H9 (cell line): ENCODE data around the gene ZP3. TPM values are rescaled to one million over a fixed set of nuclear protein-coding genes. Genes with fewer than 3 reads are reported as not detected.
A peak's percentile ranks its signal among the peaks of the same experiment; 100 is the strongest.
"Not testable (repeated sequence)": the region's sequence is repeated elsewhere in the genome, so short reads cannot be mapped to it uniquely, and the experiment has no call there.

Experiments used
- DNase-seq: peaks from one replicate; pipeline ENCODE4 v3.0.0-alpha.2; 2017
- H2AFZ ChIP-seq: one replicate; pipeline ENCODE4 v1.6.1; 2013; ENCODE audit warnings: mild to moderate bottlenecking, low read length, control low read depth, moderate library complexity
- H2AK5ac ChIP-seq: 2 replicates; pipeline ENCODE4 v1.6.1; 2013; ENCODE audit warnings: low read length, control low read depth, mixed read lengths; ENCODE audit not compliant: insufficient read length
- H2BK120ac ChIP-seq: one replicate; pipeline ENCODE4 v1.6.1; 2013; ENCODE audit warnings: low read depth, mild to moderate bottlenecking, low read length, control low read depth, inconsistent platforms; ENCODE audit not compliant: poor library complexity, severe bottlenecking
- H2BK12ac ChIP-seq: 2 replicates; pipeline ENCODE4 v1.6.1; 2013; ENCODE audit warnings: low read length, control low read depth, mixed read lengths, low read depth; ENCODE audit not compliant: insufficient read length
- H2BK15ac ChIP-seq: 2 replicates; pipeline ENCODE4 v1.6.1; 2013; ENCODE audit warnings: low read depth, low read length, control low read depth
- H2BK20ac ChIP-seq: one replicate; pipeline ENCODE4 v1.6.1; 2013; ENCODE audit warnings: low read depth, mild to moderate bottlenecking, low read length, control low read depth, inconsistent platforms; ENCODE audit not compliant: poor library complexity, severe bottlenecking
- H2BK5ac ChIP-seq: 2 replicates; pipeline ENCODE4 v1.6.1; 2013; ENCODE audit warnings: low read length, control low read depth, mixed read lengths; ENCODE audit not compliant: insufficient read length
- H3K14ac ChIP-seq: 2 replicates; pipeline ENCODE4 v1.6.1; 2013; ENCODE audit warnings: low read length, control low read depth; ENCODE audit not compliant: insufficient read depth
- H3K18ac ChIP-seq: 2 replicates; pipeline ENCODE4 v1.6.1; 2013; ENCODE audit warnings: low read depth, mild to moderate bottlenecking, mixed read lengths, low read length, control low read depth; ENCODE audit not compliant: insufficient read length
- H3K23ac ChIP-seq: 2 replicates; pipeline ENCODE4 v1.6.1; 2013; ENCODE audit warnings: low read length, control low read depth, mixed read lengths, low read depth; ENCODE audit not compliant: insufficient read length
- H3K23me2 ChIP-seq: 2 replicates; pipeline ENCODE4 v1.6.1; 2013; ENCODE audit warnings: low read depth, mild to moderate bottlenecking, mixed read lengths, low read length, control low read depth; ENCODE audit not compliant: insufficient read length, poor library complexity, severe bottlenecking
- H3K27ac ChIP-seq: 2 replicates; pipeline ENCODE4 v1.5.1; 2013; ENCODE audit warnings: low read length, control low read depth, mixed read lengths, low read depth; ENCODE audit not compliant: insufficient read length
- H3K27me3 ChIP-seq: 2 replicates; pipeline ENCODE4 v1.6.1; 2013; ENCODE audit warnings: low read length, control low read depth, inconsistent platforms; ENCODE audit not compliant: insufficient read depth
- H3K4ac ChIP-seq: 2 replicates; pipeline ENCODE4 v1.6.1; 2013; ENCODE audit warnings: low read depth, mild to moderate bottlenecking, control low read depth, inconsistent platforms, low read length, moderate library complexity
- H3K4me1 ChIP-seq: 2 replicates; pipeline ENCODE4 v1.6.1; 2013; ENCODE audit warnings: low read length, control low read depth, inconsistent platforms; ENCODE audit not compliant: insufficient read depth
- H3K4me2 ChIP-seq: 2 replicates; pipeline ENCODE4 v1.6.1; 2013; ENCODE audit warnings: low read length, control low read depth, mixed read lengths; ENCODE audit not compliant: insufficient read length, insufficient read depth
- H3K56ac ChIP-seq: 2 replicates; pipeline ENCODE4 v1.6.1; 2013; ENCODE audit warnings: low read depth, mild to moderate bottlenecking, mixed read lengths, low read length, control low read depth; ENCODE audit not compliant: insufficient read length
- H3K79me1 ChIP-seq: 2 replicates; pipeline ENCODE4 v1.6.1; 2013; ENCODE audit warnings: low read depth, mild to moderate bottlenecking, moderate library complexity, low read length, control low read depth, inconsistent platforms; ENCODE audit not compliant: insufficient read depth, poor library complexity, severe bottlenecking
- H3K79me2 ChIP-seq: 2 replicates; pipeline ENCODE4 v1.6.1; 2013; ENCODE audit warnings: low read length, control low read depth, inconsistent platforms; ENCODE audit not compliant: insufficient read depth
- H3K9ac ChIP-seq: 2 replicates; pipeline ENCODE4 v1.6.1; 2013; ENCODE audit warnings: low read length, control low read depth, mixed read lengths; ENCODE audit not compliant: insufficient read length; ENCODE audit errors: extremely low read depth
- H3K9me3 ChIP-seq: one replicate; pipeline ENCODE4 v1.6.1; 2013; ENCODE audit warnings: low read depth, low read length, inconsistent platforms; ENCODE audit not compliant: control insufficient read depth
- H3T11ph ChIP-seq: one replicate; pipeline ENCODE4 v1.6.1; 2013; ENCODE audit warnings: mild to moderate bottlenecking, low read length, control low read depth, inconsistent platforms
- H4K20me1 ChIP-seq: one replicate; pipeline ENCODE4 v1.6.1; 2013; ENCODE audit not compliant: control insufficient read depth, insufficient read length, insufficient read depth
- H4K5ac ChIP-seq: 2 replicates; pipeline ENCODE4 v1.6.1; 2013; ENCODE audit warnings: low read depth, mild to moderate bottlenecking, mixed read lengths, low read length, control low read depth; ENCODE audit not compliant: insufficient read length
- H4K8ac ChIP-seq: replicated peaks from 2 replicates; pipeline ENCODE4 v1.6.1; 2013; ENCODE audit warnings: low read length, control low read depth, mixed read lengths, low read depth; ENCODE audit not compliant: insufficient read length
- H4K91ac ChIP-seq: 2 replicates; pipeline ENCODE4 v1.6.1; 2013; ENCODE audit warnings: low read depth, mild to moderate bottlenecking, moderate library complexity, mixed read lengths, low read length, control low read depth; ENCODE audit not compliant: insufficient read length
- H3K27ac Mint-ChIP-seq, 3 experiments: 2 replicates in 2 of 3; 3 replicates in 1 of 3; pipeline ENCODE4 v1.8.0; 2020 to 2021; ENCODE audit warnings: mixed read lengths in 3 of 3, mild to moderate bottlenecking in 1 of 3, moderate library complexity in 1 of 3
- H3K27me3 Mint-ChIP-seq: 2 replicates; pipeline ENCODE4 v1.8.0; 2021; ENCODE audit warnings: low read depth, mild to moderate bottlenecking, moderate library complexity, mixed read lengths
- H3K36me3 Mint-ChIP-seq, 3 experiments: 2 replicates in 2 of 3; 3 replicates in 1 of 3; pipeline ENCODE4 v1.8.0; 2020 to 2021; ENCODE audit warnings: low read depth in 3 of 3, mixed read lengths in 3 of 3; ENCODE audit not compliant: insufficient read depth in 1 of 3
- H3K4me1 Mint-ChIP-seq, 2 experiments: 2 replicates each; pipeline ENCODE4 v1.8.0; 2020; ENCODE audit warnings: mixed read lengths in 2 of 2
- H3K4me3 Mint-ChIP-seq, 2 experiments: 2 replicates in 1 of 2; 3 replicates in 1 of 2; pipeline ENCODE4 v1.8.0; 2020 to 2021; ENCODE audit warnings: mild to moderate bottlenecking in 2 of 2, mixed read lengths in 2 of 2, moderate library complexity in 1 of 2
- H3K9me3 Mint-ChIP-seq, 2 experiments: 2 replicates in 1 of 2; 3 replicates in 1 of 2; pipeline ENCODE4 v1.8.0; 2020; ENCODE audit warnings: mild to moderate bottlenecking in 2 of 2, mixed read lengths in 2 of 2, moderate library complexity in 1 of 2
- WGBS: extraction: QIAGEN DNeasy Blood & Tissue Kit; methylation state at CpG from one replicate; pipeline ENCODE4 v1.1.7; 2013; ENCODE audit warnings: missing lambda C conversion rate, low lambda C conversion rate, mixed read lengths; ENCODE audit not compliant: insufficient read length; ENCODE audit errors: extremely low coverage; 5-methylcytosine and 5-hydroxymethylcytosine counted together
- total RNA-seq: library from RNA; stranded (reverse); gene quantifications from 2 replicates; pipeline ENCODE4 v1.2.1, GENCODE V29; 2021

The ZP3 gene
- total RNA-seq, 1 experiment from 2014 or later: 1.3 TPM

DNA sequence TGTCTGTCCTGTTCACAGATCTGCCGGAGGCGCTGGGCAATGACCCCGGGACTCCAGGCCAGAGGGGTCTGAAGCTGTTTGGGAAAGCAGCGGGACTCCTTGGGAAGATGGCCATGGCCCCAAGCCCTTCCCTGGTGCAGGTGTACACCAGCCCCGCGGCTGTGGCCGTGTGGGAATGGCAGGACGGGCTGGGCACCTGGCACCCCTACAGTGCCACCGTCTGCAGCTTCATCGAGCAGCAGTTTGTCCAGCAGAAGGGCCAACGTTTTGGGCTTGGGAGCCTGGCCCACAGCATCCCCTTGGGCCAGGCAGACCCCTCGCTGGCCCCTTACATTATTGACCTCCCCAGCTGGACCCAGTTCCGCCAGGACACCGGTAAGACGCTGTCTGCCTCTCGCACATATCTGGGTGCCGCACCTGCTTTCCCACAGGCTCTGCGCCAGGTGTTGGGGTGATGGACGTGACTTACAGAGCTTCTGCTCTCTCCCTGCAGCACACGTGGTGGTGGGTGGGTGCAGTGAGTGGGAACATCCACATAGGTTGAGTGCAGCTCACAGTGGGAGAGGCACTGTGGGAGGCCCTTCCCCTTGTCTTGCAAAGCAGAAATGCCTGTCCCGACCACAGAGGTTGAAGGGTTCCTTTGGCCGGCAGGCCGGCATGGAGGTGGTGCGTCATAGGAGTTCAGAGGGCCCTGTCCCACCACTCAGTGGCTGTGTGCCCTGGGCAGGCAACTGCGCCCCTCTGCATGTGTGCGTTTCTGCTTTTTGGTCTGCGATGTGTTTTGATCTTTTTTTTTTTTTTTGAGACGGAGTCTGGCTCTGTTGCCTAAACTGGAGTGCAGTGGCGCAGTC is 55.9 kb downstream of the ZP3 start:
- not testable (repeated sequence) for H4K20me1 ChIP-seq, H3K9ac ChIP-seq, H2BK15ac ChIP-seq, H3K9me3 ChIP-seq, H3K4ac ChIP-seq, H4K8ac ChIP-seq, H2BK120ac ChIP-seq, H2BK20ac ChIP-seq, H3K4me2 ChIP-seq, H3K4me3 Mint-ChIP-seq, H3K4me1 Mint-ChIP-seq, H3K14ac ChIP-seq, H2BK12ac ChIP-seq, H3K56ac ChIP-seq, H3K79me2 ChIP-seq, H3K27me3 Mint-ChIP-seq, H3K27ac ChIP-seq, H4K91ac ChIP-seq, H3K79me1 ChIP-seq, H2AK5ac ChIP-seq, H2AFZ ChIP-seq, H3K27ac Mint-ChIP-seq, H2BK5ac ChIP-seq, H3K23me2 ChIP-seq, H3K18ac ChIP-seq, H3K27me3 ChIP-seq, H3K9me3 Mint-ChIP-seq, H3T11ph ChIP-seq, H3K4me1 ChIP-seq, DNase-seq, H4K5ac ChIP-seq, H3K23ac ChIP-seq
- WGBS: no CpG with 5 or more reads among the region's 29 CpGs
- peaks cover 10 to 18% (median 17%) of the 10 kb centered on the region in 3 experiments; a peak in 6 of 7 replicates for H3K36me3 Mint-ChIP-seq

DNA sequence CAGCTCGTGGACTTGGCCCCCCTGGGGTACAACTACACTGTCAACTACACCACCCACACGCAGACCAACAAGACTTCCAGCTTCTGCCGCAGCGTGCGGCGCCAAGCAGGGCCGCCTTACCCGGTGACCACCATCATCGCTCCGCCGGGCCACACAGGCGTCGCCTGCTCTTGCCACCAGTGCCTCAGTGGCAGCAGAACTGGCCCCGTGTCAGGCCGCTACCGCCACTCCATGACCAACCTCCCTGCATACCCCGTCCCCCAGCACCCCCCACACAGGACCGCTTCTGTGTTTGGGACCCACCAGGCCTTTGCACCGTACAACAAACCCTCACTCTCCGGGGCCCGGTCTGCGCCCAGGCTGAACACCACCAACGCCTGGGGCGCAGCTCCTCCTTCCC is 57.9 kb downstream of the ZP3 start:
- not testable (repeated sequence) for H2AFZ ChIP-seq, H3K27ac ChIP-seq, H3K27me3 Mint-ChIP-seq, H3K79me2 ChIP-seq, H3K79me1 ChIP-seq, H2BK12ac ChIP-seq, H3K9ac ChIP-seq, H3K27me3 ChIP-seq, H2BK15ac ChIP-seq, H2AK5ac ChIP-seq, H3K23ac ChIP-seq, H3K18ac ChIP-seq, H3K56ac ChIP-seq, H3K4me3 Mint-ChIP-seq, H3K4me1 ChIP-seq, H3K4ac ChIP-seq, H3K9me3 Mint-ChIP-seq, DNase-seq, H3K23me2 ChIP-seq, H4K8ac ChIP-seq, H3K9me3 ChIP-seq, H3K4me2 ChIP-seq, H4K20me1 ChIP-seq, H2BK20ac ChIP-seq, H4K5ac ChIP-seq, H2BK5ac ChIP-seq, H3T11ph ChIP-seq, H2BK120ac ChIP-seq, H3K4me1 Mint-ChIP-seq, H4K91ac ChIP-seq, H3K14ac ChIP-seq
- peak overlapping the region in 1 of 3 experiments; percentile 39; a peak in 1 of 7 replicates for H3K27ac Mint-ChIP-seq
- no CpG with 5 or more reads among the region's 24 CpGs for WGBS
- H3K36me3 Mint-ChIP-seq: peaks cover 10 to 18% (median 15%) of the 10 kb centered on the region in 3 experiments; a peak in 6 of 7 replicates
